Parathyroid adenoma (tissue), 2 donors: ENCODE measurements around the gene RNASE8.
A peak's percentile ranks its signal among the peaks of the same experiment; 100 is the strongest.

ENCODE experiments used
- H2AFZ ChIP-seq: fragments of 300-600 bp; sonication (generic); one replicate; pipeline ENCODE4 v1.7.0; 2017; ENCODE audit warnings: antibody characterized with exemption, mild to moderate bottlenecking
- H3K27ac ChIP-seq: fragments of 300-600 bp; sonication (generic); one replicate; pipeline ENCODE4 v1.7.0; 2017
- H3K27me3 ChIP-seq: fragments of 300-600 bp; sonication (generic); one replicate; pipeline ENCODE4 v1.7.0; 2017; ENCODE audit warnings: low read length; ENCODE audit not compliant: control insufficient read depth, insufficient read depth
- H3K36me3 ChIP-seq: fragments of 300-600 bp; sonication (generic); one replicate; pipeline ENCODE4 v1.7.0; 2017; ENCODE audit warnings: low read length; ENCODE audit not compliant: control insufficient read depth, insufficient read depth
- H3K4me1 ChIP-seq: fragments of 300-600 bp; sonication (generic); one replicate; pipeline ENCODE4 v1.7.0; 2017; ENCODE audit warnings: control low read depth
- H3K4me2 ChIP-seq: fragments of 300-600 bp; sonication (generic); one replicate; pipeline ENCODE4 v1.7.0; 2017; ENCODE audit warnings: low read length
- H3K4me3 ChIP-seq: fragments of 300-600 bp; sonication (generic); one replicate; pipeline ENCODE4 v1.7.0; 2017; ENCODE audit warnings: low read depth, low read length
- H3K79me2 ChIP-seq: fragments of 300-600 bp; sonication (generic); one replicate; pipeline ENCODE4 v1.7.0; 2017; ENCODE audit warnings: control low read depth
- H3K9ac ChIP-seq: fragments of 300-600 bp; sonication (generic); one replicate; pipeline ENCODE4 v1.7.0; 2017; ENCODE audit warnings: mild to moderate bottlenecking
- H3K9me3 ChIP-seq: fragments of 300-600 bp; sonication (generic); one replicate; pipeline ENCODE4 v1.7.0; 2017; ENCODE audit warnings: low read length; ENCODE audit not compliant: control insufficient read depth
- TF ChIP-seq, protein P1 (sequence below): fragments of 300-600 bp; sonication (generic); IDR thresholded peaks from one replicate; pipeline ENCODE4 v1.7.0; 2017; ENCODE audit warnings: antibody characterized with exemption, mild to moderate bottlenecking
- donor health status: primary hyperparathyroidism.

Gene RNASE8

DNA sequence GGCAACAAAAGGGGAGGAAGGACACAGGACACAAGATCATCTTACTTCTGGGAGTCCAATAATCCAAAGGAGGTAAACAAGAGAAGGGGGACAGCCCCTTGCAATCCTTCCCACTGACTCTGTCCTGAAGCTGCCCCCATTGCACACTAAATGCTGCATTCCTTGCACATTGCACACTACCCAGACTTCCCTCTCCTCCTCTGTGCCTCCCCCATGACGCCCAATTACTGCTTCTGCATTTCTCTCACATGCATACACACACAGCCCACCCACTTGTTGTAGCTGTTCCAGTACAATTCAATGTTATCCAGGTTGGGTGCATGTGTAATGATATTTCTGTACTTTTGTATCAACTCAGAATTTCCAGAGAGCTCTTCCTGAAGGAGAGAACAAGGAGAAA, 38.3 kb upstream of the RNASE8 start:
- Histone ChIP-seq H3K9me3 (no peaks in the 10 kb centered on the region), H3K4me2 (no peak overlapping the region), H3K4me3 (no peak overlapping the region), H3K4me1 (peaks cover 10% of the 10 kb centered on the region), H3K27me3 (no peaks in the 10 kb centered on the region), H3K36me3 (no peaks in the 10 kb centered on the region), H2AFZ (no peak overlapping the region), H3K79me2 (peaks cover 10% of the 10 kb centered on the region), H3K9ac (no peak overlapping the region), H3K27ac (no peak overlapping the region)
- TF ChIP-seq, protein P1, sequence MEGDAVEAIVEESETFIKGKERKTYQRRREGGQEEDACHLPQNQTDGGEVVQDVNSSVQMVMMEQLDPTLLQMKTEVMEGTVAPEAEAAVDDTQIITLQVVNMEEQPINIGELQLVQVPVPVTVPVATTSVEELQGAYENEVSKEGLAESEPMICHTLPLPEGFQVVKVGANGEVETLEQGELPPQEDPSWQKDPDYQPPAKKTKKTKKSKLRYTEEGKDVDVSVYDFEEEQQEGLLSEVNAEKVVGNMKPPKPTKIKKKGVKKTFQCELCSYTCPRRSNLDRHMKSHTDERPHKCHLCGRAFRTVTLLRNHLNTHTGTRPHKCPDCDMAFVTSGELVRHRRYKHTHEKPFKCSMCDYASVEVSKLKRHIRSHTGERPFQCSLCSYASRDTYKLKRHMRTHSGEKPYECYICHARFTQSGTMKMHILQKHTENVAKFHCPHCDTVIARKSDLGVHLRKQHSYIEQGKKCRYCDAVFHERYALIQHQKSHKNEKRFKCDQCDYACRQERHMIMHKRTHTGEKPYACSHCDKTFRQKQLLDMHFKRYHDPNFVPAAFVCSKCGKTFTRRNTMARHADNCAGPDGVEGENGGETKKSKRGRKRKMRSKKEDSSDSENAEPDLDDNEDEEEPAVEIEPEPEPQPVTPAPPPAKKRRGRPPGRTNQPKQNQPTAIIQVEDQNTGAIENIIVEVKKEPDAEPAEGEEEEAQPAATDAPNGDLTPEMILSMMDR = no peak

DNA sequence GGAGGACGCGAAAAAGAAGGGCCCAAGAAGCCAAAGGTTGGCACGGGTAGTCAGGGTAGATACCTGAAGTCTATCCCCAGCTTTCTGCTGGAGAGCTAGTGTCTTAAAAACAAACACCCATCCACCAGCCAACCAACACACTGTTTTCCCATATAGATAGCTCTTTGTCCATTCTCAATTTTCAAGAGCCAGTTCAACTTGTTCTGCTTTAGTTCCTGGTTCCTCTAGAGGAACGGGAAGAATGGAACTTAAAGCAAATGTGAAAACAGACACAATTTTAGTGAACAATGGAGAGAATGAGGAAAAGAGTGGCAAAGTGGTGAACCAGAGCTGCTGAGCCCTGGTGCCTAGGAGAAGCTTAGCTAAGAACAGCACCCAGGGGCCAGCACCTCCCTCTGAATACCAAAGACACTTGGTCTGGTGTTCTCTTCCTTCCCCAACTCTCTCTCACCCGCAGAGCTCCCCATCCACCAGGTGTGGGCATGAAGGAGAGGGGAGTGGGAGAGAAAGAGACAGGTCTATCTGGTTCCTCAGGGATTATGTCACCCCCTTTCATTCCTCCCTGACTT, 36.6 kb upstream of the RNASE8 start:
- Histone ChIP-seq H3K9me3 (no peaks in the 10 kb centered on the region), H3K79me2 (peaks cover 12% of the 10 kb centered on the region), H3K9ac (no peak overlapping the region), H2AFZ (no peak overlapping the region), H3K36me3 (no peaks in the 10 kb centered on the region), H3K4me1 (peaks cover 13% of the 10 kb centered on the region), H3K27me3 (no peaks in the 10 kb centered on the region), H3K4me3 (no peak overlapping the region), H3K27ac (no peak overlapping the region), H3K4me2 (no peak overlapping the region)
- TF ChIP-seq, protein P1 = no peak

DNA sequence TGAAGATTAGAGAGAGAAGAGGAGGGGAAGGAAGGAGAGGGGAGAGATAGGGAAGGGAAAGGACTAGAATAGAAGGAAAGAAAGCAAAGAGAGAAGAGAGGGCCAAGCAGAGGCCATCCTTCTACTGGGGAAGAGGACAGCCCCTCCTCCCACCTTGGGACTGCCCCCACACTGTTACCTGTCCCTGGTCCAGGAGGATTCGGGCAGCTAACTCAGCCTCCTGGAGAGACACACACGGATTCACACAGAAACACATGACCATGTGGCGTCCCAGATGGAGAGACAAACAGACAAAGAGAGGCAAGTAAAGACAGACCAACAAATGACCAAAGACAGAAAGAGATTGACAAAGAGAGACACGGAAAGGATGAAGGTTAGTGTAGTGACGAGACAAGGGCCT, 34.9 kb upstream of the RNASE8 start:
- no peaks in the 10 kb centered on the region for H3K36me3 ChIP-seq
- H2AFZ ChIP-seq = no peak overlapping the region
- TF ChIP-seq, protein P1 = no peak
- no peak overlapping the region for H3K9ac ChIP-seq
- H3K79me2 ChIP-seq = peaks cover 12% of the 10 kb centered on the region
- peaks cover 20% of the 10 kb centered on the region for H3K4me1 ChIP-seq
- peak overlapping the region; percentile 92 for H3K4me3 ChIP-seq
- H3K27ac ChIP-seq = peak overlapping the region; percentile 87
- peak overlapping the region; percentile 95 for H3K4me2 ChIP-seq
- H3K9me3 ChIP-seq = no peaks in the 10 kb centered on the region
- no peaks in the 10 kb centered on the region for H3K27me3 ChIP-seq

DNA sequence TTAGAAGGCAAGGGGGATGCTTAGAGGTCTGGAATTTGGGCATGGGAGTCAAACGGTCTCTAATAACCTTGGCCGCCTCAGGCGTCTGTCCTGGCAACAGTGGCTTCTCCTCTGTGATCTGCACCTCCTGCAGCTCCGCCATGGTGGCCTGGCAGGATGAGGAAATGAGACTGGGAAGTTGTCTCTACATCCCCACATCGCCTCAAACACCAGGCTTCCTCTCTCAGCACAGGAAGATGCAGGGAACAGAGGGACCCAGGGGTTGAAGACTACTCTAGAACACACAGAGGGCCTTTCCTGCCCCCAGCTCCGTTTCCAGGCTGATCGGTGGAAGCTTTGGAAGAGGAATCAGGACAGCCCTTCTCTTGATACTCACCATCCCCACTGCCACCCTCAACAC, 34.4 kb upstream of the RNASE8 start:
- Histone ChIP-seq H3K27me3 (no peaks in the 10 kb centered on the region), H3K4me1 (peaks cover 20% of the 10 kb centered on the region), H3K27ac (peak overlapping the region; percentile 87), H3K4me3 (peak overlapping the region; percentile 92), H3K9ac (no peak overlapping the region), H2AFZ (no peak overlapping the region), H3K36me3 (no peaks in the 10 kb centered on the region), H3K4me2 (peak overlapping the region; percentile 95), H3K9me3 (no peaks in the 10 kb centered on the region), H3K79me2 (peaks cover 12% of the 10 kb centered on the region)
- TF ChIP-seq, protein P1 = no peak
